OCI-LY7 (cell line): ENCODE measurements around the gene KIAA1958. TPM values are rescaled to one million over a fixed set of nuclear protein-coding genes. Genes with fewer than 3 reads are reported as not detected.

ENCODE experiments used
- BruUV-seq: library from RNA; stranded (reverse); fragments of 400-500 nt; replicated peaks from 2 replicates; lab custom pipeline; 2021; lab: Mats Ljungman, UMichigan
- CTCF ChIA-PET: fragments of 300-600 bp; sonication (Branson Sonifier 250); formaldehyde crosslinking; loops from one replicate; lab custom pipeline; 2022; ENCODE audit warnings: antibody characterized with exemption; ENCODE audit not compliant: unreplicated experiment; lab: Charles Lee
- POLR2A ChIA-PET: fragments of 300-600 bp; sonication (Branson Sonifier 250); formaldehyde crosslinking; loops from one replicate; lab custom pipeline; 2022; ENCODE audit warnings: antibody characterized with exemption; lab: Charles Lee
- DNase-seq: peaks from one replicate; pipeline ENCODE4 v3.0.0-alpha.2; 2015; ENCODE audit warnings: low spot score
- H2AFZ ChIP-seq: fragments of 200-600 bp; sonication (generic), shearing (Covaris generic); 2 replicates; pipeline ENCODE4 v1.6.1; 2014; ENCODE audit warnings: mild to moderate bottlenecking, antibody characterized with exemption, low read length, moderate library complexity
- H3K27ac ChIP-seq: fragments of 200-600 bp; sonication (generic); 2 replicates; pipeline ENCODE4 v1.5.1; 2014; ENCODE audit warnings: mixed run types, low read depth, mild to moderate bottlenecking, moderate library complexity, low read length, inconsistent platforms; ENCODE audit not compliant: poor library complexity, severe bottlenecking
- H3K36me3 ChIP-seq: fragments of 200-600 bp; sonication (generic); 2 replicates; pipeline ENCODE4 v1.6.1; 2014; ENCODE audit warnings: mild to moderate bottlenecking, antibody characterized with exemption, low read length, moderate library complexity, mixed read lengths; ENCODE audit not compliant: insufficient read depth
- H3K4me1 ChIP-seq: fragments of 200-600 bp; sonication (generic); 2 replicates; pipeline ENCODE4 v1.5.1; 2014; ENCODE audit warnings: mild to moderate bottlenecking, low read length; ENCODE audit not compliant: insufficient read depth, poor library complexity, severe bottlenecking
- H3K4me2 ChIP-seq: fragments of 200-600 bp; sonication (generic); 2 replicates; pipeline ENCODE4 v1.6.1; 2014; ENCODE audit warnings: mild to moderate bottlenecking, low read length
- H3K4me3 ChIP-seq: fragments of 200-600 bp; sonication (generic); 2 replicates; pipeline ENCODE4 v1.5.1; 2014; ENCODE audit warnings: mild to moderate bottlenecking, low read depth, low read length; ENCODE audit not compliant: poor library complexity, severe bottlenecking
- H3K79me2 ChIP-seq: fragments of 200-600 bp; sonication (generic); 2 replicates; pipeline ENCODE4 v1.6.1; 2016; ENCODE audit warnings: low read depth, mild to moderate bottlenecking, low read length, moderate library complexity, mixed read lengths; ENCODE audit not compliant: insufficient read depth
- H3K9me2 ChIP-seq: fragments of 200-600 bp; sonication (generic); 2 replicates; pipeline ENCODE4 v1.6.1; 2016; ENCODE audit warnings: mild to moderate bottlenecking, low read length, mixed read lengths; ENCODE audit not compliant: insufficient read depth
- H3K9me3 ChIP-seq: fragments of 200-600 bp; sonication (generic); 2 replicates; pipeline ENCODE4 v1.6.1; 2014; ENCODE audit warnings: mild to moderate bottlenecking, mixed run types, low read length, mixed read lengths
- H4K20me1 ChIP-seq: fragments of 200-600 bp; sonication (generic); 2 replicates; pipeline ENCODE4 v1.6.1; 2014; ENCODE audit warnings: mild to moderate bottlenecking, antibody characterized with exemption, low read length, moderate library complexity, mixed read lengths; ENCODE audit not compliant: insufficient read depth
- EZH2phosphoT487 ChIP-seq: fragments of 200-600 bp; sonication (generic); IDR thresholded peaks from 2 replicates; pipeline ENCODE4 v1.6.1; 2018; ENCODE audit warnings: low read depth, borderline replicate concordance, mild to moderate bottlenecking, mixed run types, antibody characterized with exemption, low read length, moderate library complexity, mixed read lengths
- intact Hi-C: fragments of 100-400 bp; cut with micrococcal nuclease; formaldehyde crosslinking; loops from one replicate; pipeline ENCODE4 v1.10.0; 2022; ENCODE audit not compliant: unreplicated experiment
- total RNA-seq, 2 experiments: library from RNA; depleted of rRNA in 1 of 2; stranded (reverse); fragments of >200 nt in 1 of 2; shearing (Covaris generic) in 1 of 2; gene quantifications; 2 replicates each; pipeline ENCODE4 v1.2.3, GENCODE V29; 2014 to 2022
- TF ChIP-seq, protein P1 (sequence below): fragments of 200-600 bp; sonication (generic); conservative IDR thresholded peaks from 2 replicates; pipeline ENCODE4 v1.5.1; 2014; ENCODE audit warnings: mild to moderate bottlenecking, antibody characterized with exemption, low read length, moderate library complexity, mixed read lengths

The KIAA1958 gene
- total RNA-seq, 2 experiments from 2014 or later = 15.4 to 19.8 TPM

DNA sequence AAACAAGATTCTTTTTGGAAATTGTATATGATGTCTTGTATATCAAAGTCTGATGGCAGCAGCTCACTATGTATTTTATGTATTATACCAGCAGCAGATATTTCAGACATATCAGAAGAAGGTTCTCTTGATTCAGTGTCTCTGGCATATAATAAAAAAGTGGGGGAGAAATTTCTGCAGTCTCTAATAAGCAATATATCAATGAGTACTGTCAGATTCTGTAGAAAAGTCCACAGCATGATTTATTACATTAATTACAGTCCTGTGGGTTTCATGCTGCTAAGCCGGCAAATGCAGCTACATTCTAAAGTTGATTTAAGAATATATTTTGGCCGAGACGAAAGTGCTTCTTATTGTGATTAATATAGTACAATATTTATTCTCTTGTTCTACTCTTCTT is 113.1 kb downstream of the KIAA1958 start:
- H3K79me2 ChIP-seq = no peaks in the 10 kb centered on the region
- no peak overlapping the region for H3K27ac ChIP-seq
- POLR2A ChIA-PET = interaction anchor here (1.4 to 1.9 kb wide), 4 partner anchors 9 to 21 kb away, joined by 4 to 5 read pairs (median 4); no protein-coding TSS in a partner anchor
- TF ChIP-seq, protein P1, sequence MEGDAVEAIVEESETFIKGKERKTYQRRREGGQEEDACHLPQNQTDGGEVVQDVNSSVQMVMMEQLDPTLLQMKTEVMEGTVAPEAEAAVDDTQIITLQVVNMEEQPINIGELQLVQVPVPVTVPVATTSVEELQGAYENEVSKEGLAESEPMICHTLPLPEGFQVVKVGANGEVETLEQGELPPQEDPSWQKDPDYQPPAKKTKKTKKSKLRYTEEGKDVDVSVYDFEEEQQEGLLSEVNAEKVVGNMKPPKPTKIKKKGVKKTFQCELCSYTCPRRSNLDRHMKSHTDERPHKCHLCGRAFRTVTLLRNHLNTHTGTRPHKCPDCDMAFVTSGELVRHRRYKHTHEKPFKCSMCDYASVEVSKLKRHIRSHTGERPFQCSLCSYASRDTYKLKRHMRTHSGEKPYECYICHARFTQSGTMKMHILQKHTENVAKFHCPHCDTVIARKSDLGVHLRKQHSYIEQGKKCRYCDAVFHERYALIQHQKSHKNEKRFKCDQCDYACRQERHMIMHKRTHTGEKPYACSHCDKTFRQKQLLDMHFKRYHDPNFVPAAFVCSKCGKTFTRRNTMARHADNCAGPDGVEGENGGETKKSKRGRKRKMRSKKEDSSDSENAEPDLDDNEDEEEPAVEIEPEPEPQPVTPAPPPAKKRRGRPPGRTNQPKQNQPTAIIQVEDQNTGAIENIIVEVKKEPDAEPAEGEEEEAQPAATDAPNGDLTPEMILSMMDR = no peak
- no peak for TF ChIP-seq EZH2phosphoT487
- H3K36me3 ChIP-seq = no peaks in the 10 kb centered on the region
- BruUV-seq = no TSS peak
- no peaks in the 10 kb centered on the region; the same call in 1 of the 2 replicates for H4K20me1 ChIP-seq
- no peak for DNase-seq
- no peak overlapping the region for H3K4me3 ChIP-seq
- intact Hi-C loops = no loop called here
- H3K4me1 ChIP-seq = no peaks in the 10 kb centered on the region
- H3K9me2 ChIP-seq = no peaks in the 10 kb centered on the region
- CTCF ChIA-PET = no interaction called here
- no peaks in the 10 kb centered on the region for H3K9me3 ChIP-seq
- H3K4me2 ChIP-seq = no peak overlapping the region
- no peak overlapping the region for H2AFZ ChIP-seq

DNA sequence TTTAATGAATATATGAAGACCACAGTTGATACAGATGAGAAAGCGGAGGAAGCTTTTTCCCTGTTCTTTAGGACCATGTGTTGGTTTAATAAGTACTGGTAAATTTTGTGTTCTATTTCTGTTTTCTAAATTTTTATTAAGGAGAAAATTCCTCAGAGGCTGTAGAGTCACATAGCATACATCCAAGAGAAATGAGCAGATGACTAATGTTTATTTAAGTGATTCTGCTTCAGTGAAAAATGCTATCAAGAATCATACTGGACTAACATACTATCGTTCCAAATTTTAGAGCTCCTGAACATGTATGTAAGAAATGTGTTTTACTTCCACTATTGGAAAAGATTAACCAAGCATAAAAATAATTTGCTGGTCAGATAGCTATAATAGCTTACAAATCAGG is 115.0 kb downstream of the KIAA1958 start:
- Histone ChIP-seq H3K9me2 (no peaks in the 10 kb centered on the region), H3K79me2 (no peaks in the 10 kb centered on the region), H3K27ac (no peak overlapping the region), H2AFZ (no peak overlapping the region), H4K20me1 (no peaks in the 10 kb centered on the region; the same call in 1 of the 2 replicates), H3K4me3 (no peak overlapping the region), H3K4me1 (no peaks in the 10 kb centered on the region), H3K9me3 (no peaks in the 10 kb centered on the region), H3K4me2 (no peak overlapping the region), H3K36me3 (no peaks in the 10 kb centered on the region)
- CTCF ChIA-PET = no interaction called here
- TF ChIP-seq, protein P1 = no peak
- TF ChIP-seq EZH2phosphoT487 = no peak
- POLR2A ChIA-PET = interaction anchor here (0.8 to 1.4 kb wide), 7 partner anchors 10 to 158 kb away, joined by 3 to 5 read pairs (median 4); no protein-coding TSS in a partner anchor
- no peak for DNase-seq
- intact Hi-C loops = no loop called here
- BruUV-seq = no TSS peak

DNA sequence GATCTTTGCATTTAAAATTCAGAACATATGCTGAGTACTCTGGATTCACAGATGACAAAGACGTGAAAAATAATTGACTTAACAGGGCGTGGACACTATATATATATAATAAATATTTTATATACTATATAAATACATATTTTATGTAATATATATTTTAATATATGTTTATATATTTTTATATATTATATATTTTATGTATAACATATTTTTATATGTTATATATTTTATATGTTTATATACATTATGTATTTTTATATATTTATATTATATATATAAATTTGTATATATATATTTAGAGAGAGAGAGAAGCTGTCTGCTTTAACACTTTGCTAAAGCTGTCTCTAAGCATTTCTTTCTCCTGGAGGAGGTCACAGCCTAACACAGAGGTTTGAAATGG is 118.2 kb downstream of the KIAA1958 start:
- CTCF ChIA-PET = no interaction called here
- H3K36me3 ChIP-seq = no peaks in the 10 kb centered on the region
- no peaks in the 10 kb centered on the region for H3K9me2 ChIP-seq
- H2AFZ ChIP-seq = no peak overlapping the region
- no TSS peak for BruUV-seq
- H3K27ac ChIP-seq = no peak overlapping the region
- H3K4me3 ChIP-seq = no peak overlapping the region
- POLR2A ChIA-PET = no interaction called here
- TF ChIP-seq EZH2phosphoT487 = no peak
- no peaks in the 10 kb centered on the region for H3K4me1 ChIP-seq
- intact Hi-C loops = no loop called here
- no peaks in the 10 kb centered on the region for H3K79me2 ChIP-seq
- no peak overlapping the region for H3K4me2 ChIP-seq
- DNase-seq = no peak
- no peaks in the 10 kb centered on the region for H3K9me3 ChIP-seq
- H4K20me1 ChIP-seq = no peaks in the 10 kb centered on the region
